C4-2B (cell line): Measurements from ENCODE around the gene DAP.

Source experiments
- ZFX ChIP-seq: fragments of 450-650 bp; IDR thresholded peaks from 2 replicates; pipeline ENCODE4 v1.6.1; 2017
- TF ChIP-seq, protein P1 (sequence below): fragments of 450-650 bp; conservative IDR thresholded peaks from 2 replicates; pipeline ENCODE4 v1.5.1; 2017; ENCODE audit warnings: mild to moderate bottlenecking

DNA sequence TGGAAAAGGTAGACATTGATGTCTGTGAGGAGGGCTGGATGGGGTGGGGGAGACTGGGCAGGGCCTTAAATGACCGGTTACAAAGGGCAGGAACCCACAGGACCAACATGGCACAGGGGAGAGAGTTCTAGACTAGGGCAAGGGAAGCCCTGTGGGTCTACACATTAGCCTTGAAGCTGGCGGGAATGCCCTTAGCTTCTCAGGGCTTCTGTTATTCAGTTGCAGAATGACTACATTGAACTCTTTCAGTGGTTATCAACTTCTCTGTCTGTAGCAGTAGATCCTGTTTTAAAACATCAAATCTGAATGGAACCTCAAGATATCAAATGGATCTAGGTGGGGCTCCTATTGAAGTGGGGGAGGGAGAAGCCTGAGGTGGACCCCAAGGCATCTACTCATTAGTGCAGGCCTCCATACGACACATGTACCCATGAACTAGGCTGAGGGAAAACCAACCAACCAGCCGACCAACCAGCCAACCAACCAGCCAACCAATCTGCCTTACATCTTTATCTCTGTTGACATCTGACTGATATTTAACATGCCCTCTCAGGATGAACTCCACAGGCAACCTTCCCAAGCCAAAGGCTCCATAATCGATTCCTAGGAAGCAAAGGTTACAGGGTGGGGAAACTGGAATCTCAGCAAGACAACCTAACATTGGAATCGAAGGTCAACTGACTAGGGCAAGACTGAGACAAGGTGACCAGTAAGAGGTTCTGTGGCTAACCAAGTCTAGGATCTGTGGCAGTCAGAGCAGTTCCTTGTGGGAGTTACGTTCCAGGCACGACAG lies 48.3 kb downstream of the DAP start:
- TF ChIP-seq, protein P1, sequence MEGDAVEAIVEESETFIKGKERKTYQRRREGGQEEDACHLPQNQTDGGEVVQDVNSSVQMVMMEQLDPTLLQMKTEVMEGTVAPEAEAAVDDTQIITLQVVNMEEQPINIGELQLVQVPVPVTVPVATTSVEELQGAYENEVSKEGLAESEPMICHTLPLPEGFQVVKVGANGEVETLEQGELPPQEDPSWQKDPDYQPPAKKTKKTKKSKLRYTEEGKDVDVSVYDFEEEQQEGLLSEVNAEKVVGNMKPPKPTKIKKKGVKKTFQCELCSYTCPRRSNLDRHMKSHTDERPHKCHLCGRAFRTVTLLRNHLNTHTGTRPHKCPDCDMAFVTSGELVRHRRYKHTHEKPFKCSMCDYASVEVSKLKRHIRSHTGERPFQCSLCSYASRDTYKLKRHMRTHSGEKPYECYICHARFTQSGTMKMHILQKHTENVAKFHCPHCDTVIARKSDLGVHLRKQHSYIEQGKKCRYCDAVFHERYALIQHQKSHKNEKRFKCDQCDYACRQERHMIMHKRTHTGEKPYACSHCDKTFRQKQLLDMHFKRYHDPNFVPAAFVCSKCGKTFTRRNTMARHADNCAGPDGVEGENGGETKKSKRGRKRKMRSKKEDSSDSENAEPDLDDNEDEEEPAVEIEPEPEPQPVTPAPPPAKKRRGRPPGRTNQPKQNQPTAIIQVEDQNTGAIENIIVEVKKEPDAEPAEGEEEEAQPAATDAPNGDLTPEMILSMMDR, result no peak
- TF ChIP-seq ZFX, result no peak
